Measurements from ENCODE around the gene COL4A2. TPM values are rescaled to one million over a fixed set of nuclear protein-coding genes. Genes with fewer than 3 reads are reported as not detected.
A peak's percentile ranks its signal among the peaks of the same experiment; 100 is the strongest.

COL4A2 gene
- polyA plus RNA-seq, 1 donor (not counting 4 experiments of a cell fraction or from before 2014, with no cell fraction given) = 30.7 TPM

- FAIRE-seq = peak; percentile 23
- H4K20me1 ChIP-seq (ENCODE audit: control insufficient read depth, extremely low read depth, insufficient read depth, low read length) = no peaks in the 10 kb centered on the region
- dilution Hi-C loops (cut with MboI; ENCODE audit: extremely low pct_ligation_motif_present, low sequenced_read_pairs) = no loop called here
- no peaks in the 10 kb centered on the region for H3K27me3 ChIP-seq (ENCODE audit: control insufficient read depth, extremely low read depth, insufficient read depth, low read length)
- H3K4me2 ChIP-seq (ENCODE audit: control insufficient read depth, extremely low read depth, insufficient read depth, low read depth, low read length) = peak overlapping the region; percentile 73
- H3K9me3 ChIP-seq (ENCODE audit: control insufficient read depth, low read depth, low read length) = no peaks in the 10 kb centered on the region
- no peak overlapping the region for H2AFZ ChIP-seq (ENCODE audit: control insufficient read depth, low read length)
- peaks cover 9% of the 10 kb centered on the region for H3K79me2 ChIP-seq (ENCODE audit: control insufficient read depth, insufficient read depth, low read length)
- H3K9ac ChIP-seq (ENCODE audit: control insufficient read depth, extremely low read depth, insufficient read depth, low read length) = no peak overlapping the region
- no peaks in the 10 kb centered on the region for H3K9me1 ChIP-seq (ENCODE audit: control insufficient read depth, extremely low read depth, insufficient read depth, low read length)
- H3K4me1 ChIP-seq (ENCODE audit: control insufficient read depth, extremely low read depth, insufficient read depth, low read length) = peaks cover 19% of the 10 kb centered on the region
- TF ChIP-seq EZH2 (IDR thresholded peaks at IDR 0.05; ENCODE audit: low read length) (no peak), CTCF (optimal IDR thresholded peaks at IDR 0.05 in 1 of 3, IDR thresholded peaks at IDR 0.05 in 1 of 3, conservative IDR thresholded peaks at IDR 0.05 in 1 of 3; ENCODE audit: extremely low read depth in 1 of 3, insufficient read depth in 2 of 3, low read length in 3 of 3) (no peak)
- no peak for DNase-seq (ENCODE audit: low read depth, low spot score)
- no peak overlapping the region for H3K27ac ChIP-seq (ENCODE audit: control insufficient read depth, insufficient read depth, low read length)
- H3K4me3 ChIP-seq (ENCODE audit: control insufficient read depth in 2 of 3, extremely low read depth in 1 of 3, insufficient read depth in 2 of 3, low read depth in 1 of 3, low read length in 3 of 3) = no peak overlapping the region
- H3K36me3 ChIP-seq (ENCODE audit: control insufficient read depth in 2 of 2, extremely low read depth in 1 of 2, insufficient read depth in 2 of 2, low read length in 2 of 2) = peaks cover 0 to 6% of the 10 kb centered on the region in 2 experiments
These were observed 20.9 kb upstream of the COL4A2 start for GRCh38 chr13:110285991-110286832.

GRCh38 chr13:110286833-110287819 lies 20.0 kb upstream of the COL4A2 start:
- dilution Hi-C loops (cut with MboI; ENCODE audit: extremely low pct_ligation_motif_present, low sequenced_read_pairs) = no loop called here
- peak overlapping the region; percentile 28 for H3K9ac ChIP-seq (ENCODE audit: control insufficient read depth, extremely low read depth, insufficient read depth, low read length)
- H3K9me3 ChIP-seq (ENCODE audit: control insufficient read depth, low read depth, low read length) = no peaks in the 10 kb centered on the region
- H3K27ac ChIP-seq (ENCODE audit: control insufficient read depth, insufficient read depth, low read length) = peak overlapping the region; percentile 52
- H4K20me1 ChIP-seq (ENCODE audit: control insufficient read depth, extremely low read depth, insufficient read depth, low read length) = no peaks in the 10 kb centered on the region
- H3K27me3 ChIP-seq (ENCODE audit: control insufficient read depth, extremely low read depth, insufficient read depth, low read length) = no peaks in the 10 kb centered on the region
- H3K36me3 ChIP-seq (ENCODE audit: control insufficient read depth in 2 of 2, extremely low read depth in 1 of 2, insufficient read depth in 2 of 2, low read length in 2 of 2) = peaks cover 0 to 6% of the 10 kb centered on the region in 2 experiments
- peak overlapping the region; percentile 73 for H3K4me2 ChIP-seq (ENCODE audit: control insufficient read depth, extremely low read depth, insufficient read depth, low read depth, low read length)
- H2AFZ ChIP-seq (ENCODE audit: control insufficient read depth, low read length) = no peak overlapping the region
- peaks cover 9% of the 10 kb centered on the region for H3K79me2 ChIP-seq (ENCODE audit: control insufficient read depth, insufficient read depth, low read length)
- TF ChIP-seq CTCF (optimal IDR thresholded peaks at IDR 0.05 in 1 of 3, IDR thresholded peaks at IDR 0.05 in 1 of 3, conservative IDR thresholded peaks at IDR 0.05 in 1 of 3; ENCODE audit: extremely low read depth in 1 of 3, insufficient read depth in 2 of 3, low read length in 3 of 3) = no peak
- no peak for TF ChIP-seq EZH2 (IDR thresholded peaks at IDR 0.05; ENCODE audit: low read length)
- peak overlapping the region in 1 of 3 experiments; percentile 22 for H3K4me3 ChIP-seq (ENCODE audit: control insufficient read depth in 2 of 3, extremely low read depth in 1 of 3, insufficient read depth in 2 of 3, low read depth in 1 of 3, low read length in 3 of 3)
- peaks cover 19% of the 10 kb centered on the region for H3K4me1 ChIP-seq (ENCODE audit: control insufficient read depth, extremely low read depth, insufficient read depth, low read length)
- DNase-seq (ENCODE audit: low read depth, low spot score) (peak; percentile 49), FAIRE-seq (peak; percentile 84)
- H3K9me1 ChIP-seq (ENCODE audit: control insufficient read depth, extremely low read depth, insufficient read depth, low read length) = no peaks in the 10 kb centered on the region

Measured in keratinocyte (primary cell).